PC-9 (cell line): Measurements from ENCODE around the gene SLC22A2.

Source experiments
- EZH2 ChIP-seq: fragments of 200-600 bp; sonication (generic); IDR thresholded peaks from 2 replicates; pipeline ENCODE4 v1.8.0; 2017; ENCODE audit warnings: antibody characterized with exemption, low read depth
- TF ChIP-seq, protein P1 (sequence below): fragments of 200-600 bp; sonication (generic); conservative IDR thresholded peaks from 2 replicates; pipeline ENCODE4 v1.6.1; 2017; ENCODE audit warnings: mixed run types, antibody characterized with exemption, mild to moderate bottlenecking, moderate library complexity

DNA sequence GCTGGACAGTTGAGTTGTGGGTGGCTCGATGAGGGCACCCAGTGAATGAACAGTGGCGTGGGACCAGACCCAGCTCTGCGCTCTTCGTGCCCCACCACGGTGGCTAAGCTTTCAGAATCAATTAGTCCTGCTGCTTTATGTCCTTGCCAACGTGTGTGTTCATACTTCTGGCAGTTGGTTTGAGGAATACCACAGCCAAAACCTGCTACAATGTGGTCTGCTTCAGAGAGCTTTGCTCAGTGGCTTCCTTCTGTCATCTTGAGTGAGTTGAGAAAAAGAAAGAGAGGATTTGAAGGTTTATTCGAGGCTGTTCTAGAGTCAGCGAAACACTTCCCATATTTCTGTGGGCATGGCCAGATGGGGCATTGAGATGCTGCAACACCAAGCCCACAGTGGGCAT lies 39.5 kb upstream of the SLC22A2 start:
- TF ChIP-seq, protein P1, sequence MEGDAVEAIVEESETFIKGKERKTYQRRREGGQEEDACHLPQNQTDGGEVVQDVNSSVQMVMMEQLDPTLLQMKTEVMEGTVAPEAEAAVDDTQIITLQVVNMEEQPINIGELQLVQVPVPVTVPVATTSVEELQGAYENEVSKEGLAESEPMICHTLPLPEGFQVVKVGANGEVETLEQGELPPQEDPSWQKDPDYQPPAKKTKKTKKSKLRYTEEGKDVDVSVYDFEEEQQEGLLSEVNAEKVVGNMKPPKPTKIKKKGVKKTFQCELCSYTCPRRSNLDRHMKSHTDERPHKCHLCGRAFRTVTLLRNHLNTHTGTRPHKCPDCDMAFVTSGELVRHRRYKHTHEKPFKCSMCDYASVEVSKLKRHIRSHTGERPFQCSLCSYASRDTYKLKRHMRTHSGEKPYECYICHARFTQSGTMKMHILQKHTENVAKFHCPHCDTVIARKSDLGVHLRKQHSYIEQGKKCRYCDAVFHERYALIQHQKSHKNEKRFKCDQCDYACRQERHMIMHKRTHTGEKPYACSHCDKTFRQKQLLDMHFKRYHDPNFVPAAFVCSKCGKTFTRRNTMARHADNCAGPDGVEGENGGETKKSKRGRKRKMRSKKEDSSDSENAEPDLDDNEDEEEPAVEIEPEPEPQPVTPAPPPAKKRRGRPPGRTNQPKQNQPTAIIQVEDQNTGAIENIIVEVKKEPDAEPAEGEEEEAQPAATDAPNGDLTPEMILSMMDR: no peak
- no peak for TF ChIP-seq EZH2
